GM12891 (cell line): Measurements from ENCODE around the gene MCM6.

Experiments
- POLR2A ChIP-seq: IDR thresholded peaks from 2 replicates; pipeline ENCODE4 v1.6.1; 2011; ENCODE audit warnings: low read depth, low read length, control low read depth
- POLR2AphosphoS5 ChIP-seq: IDR thresholded peaks from 2 replicates; pipeline ENCODE4 v1.6.1; 2011; ENCODE audit warnings: low read depth, low read length, control low read depth

DNA sequence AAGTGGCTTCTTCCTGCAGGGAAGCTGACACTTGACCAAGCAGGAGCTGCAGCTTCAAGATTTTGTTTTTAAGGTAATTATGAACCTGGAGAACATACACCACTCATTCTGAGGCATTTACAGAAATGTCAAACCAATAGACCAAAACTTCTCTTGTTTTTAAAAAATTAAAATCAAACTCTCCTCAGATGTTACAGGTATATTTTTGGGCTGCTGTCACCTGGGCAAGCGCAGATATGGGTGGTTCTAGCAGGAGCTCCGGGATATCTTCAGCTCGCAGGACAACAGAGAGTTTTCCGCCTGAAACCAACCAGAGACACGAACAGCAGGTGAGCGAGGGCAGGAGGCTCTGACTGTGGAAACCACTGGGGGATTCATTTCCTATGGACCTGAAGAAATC, 43.4 kb downstream of the MCM6 start:
- no peak for TF ChIP-seq POLR2AphosphoS5
- no peak for TF ChIP-seq POLR2A
